OCI-LY3 (cell line): ENCODE measurements around the gene OR2D2.

Experiments
- EZH2phosphoT487 ChIP-seq: fragments of 200-600 bp; shearing (Covaris generic); IDR thresholded peaks from 2 replicates; pipeline ENCODE4 v1.6.1; 2018; ENCODE audit warnings: antibody characterized with exemption, mixed run types, low read depth
- TF ChIP-seq, protein P1 (sequence below): fragments of 200-600, 300-600 bp; sonication (generic); IDR thresholded peaks from 2 replicates; pipeline ENCODE4 v1.5.1; 2014; ENCODE audit warnings: antibody characterized with exemption, low read length, low read depth

DNA sequence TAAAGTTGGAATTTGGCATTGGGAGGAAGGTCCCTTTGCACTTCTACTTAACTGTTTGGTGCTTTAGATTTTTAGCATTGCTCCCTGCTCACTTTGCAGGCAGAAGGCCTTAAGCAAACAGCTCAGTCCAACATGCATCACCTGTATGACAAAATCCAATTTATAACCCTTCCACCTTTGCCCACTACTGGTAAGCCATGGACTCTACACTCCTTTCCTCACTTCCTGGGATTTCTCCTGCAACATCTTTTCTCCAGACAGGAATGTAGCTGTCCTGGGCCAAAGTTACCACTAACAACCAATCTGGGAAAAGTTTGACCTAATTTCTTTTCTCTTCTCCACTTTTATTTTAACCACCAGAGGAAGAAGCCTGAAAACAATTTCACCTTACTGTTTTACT is 1.8 kb upstream of the OR2D2 start:
- TF ChIP-seq EZH2phosphoT487: no peak
- TF ChIP-seq, protein P1, sequence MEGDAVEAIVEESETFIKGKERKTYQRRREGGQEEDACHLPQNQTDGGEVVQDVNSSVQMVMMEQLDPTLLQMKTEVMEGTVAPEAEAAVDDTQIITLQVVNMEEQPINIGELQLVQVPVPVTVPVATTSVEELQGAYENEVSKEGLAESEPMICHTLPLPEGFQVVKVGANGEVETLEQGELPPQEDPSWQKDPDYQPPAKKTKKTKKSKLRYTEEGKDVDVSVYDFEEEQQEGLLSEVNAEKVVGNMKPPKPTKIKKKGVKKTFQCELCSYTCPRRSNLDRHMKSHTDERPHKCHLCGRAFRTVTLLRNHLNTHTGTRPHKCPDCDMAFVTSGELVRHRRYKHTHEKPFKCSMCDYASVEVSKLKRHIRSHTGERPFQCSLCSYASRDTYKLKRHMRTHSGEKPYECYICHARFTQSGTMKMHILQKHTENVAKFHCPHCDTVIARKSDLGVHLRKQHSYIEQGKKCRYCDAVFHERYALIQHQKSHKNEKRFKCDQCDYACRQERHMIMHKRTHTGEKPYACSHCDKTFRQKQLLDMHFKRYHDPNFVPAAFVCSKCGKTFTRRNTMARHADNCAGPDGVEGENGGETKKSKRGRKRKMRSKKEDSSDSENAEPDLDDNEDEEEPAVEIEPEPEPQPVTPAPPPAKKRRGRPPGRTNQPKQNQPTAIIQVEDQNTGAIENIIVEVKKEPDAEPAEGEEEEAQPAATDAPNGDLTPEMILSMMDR: no peak
